Natural killer cell treated with Interleukin-12 subunit alpha and Interleukin-12 subunit beta and Interleukin-15 and Interleukin-18, amount 100 ng/mL, for 72 hours (primary cell): ENCODE results near the gene C17orf67. TPM values are rescaled to one million over a fixed set of nuclear protein-coding genes. Genes with fewer than 3 reads are reported as not detected.

Experiments
- ATAC-seq, 2 donors: fragments of 150-1000 bp; cut with Tn5 transposase in 1 of 2; sonication (Bioruptor Pico), chemical (Tn5 transposase) in 1 of 2; 2 replicates each; pipeline ENCODE4 v1.10.0; 2021
- DNase-seq: peaks from one replicate; pipeline ENCODE4 v3.0.0; 2022; ENCODE audit warnings: low spot score
- H3K27ac Mint-ChIP-seq, 2 donors: 1 replicate in 1 of 2; 2 replicates in 1 of 2; pipeline ENCODE4 v1.8.0; 2022; ENCODE audit warnings: mixed read lengths in 2 of 2, mild to moderate bottlenecking in 1 of 2, moderate library complexity in 1 of 2
- H3K27me3 Mint-ChIP-seq, 2 donors: 1 replicate in 1 of 2; 2 replicates in 1 of 2; pipeline ENCODE4 v1.8.0; 2022; ENCODE audit warnings: mixed read lengths in 2 of 2
- H3K36me3 Mint-ChIP-seq: one replicate; pipeline ENCODE4 v1.8.0; 2022; ENCODE audit warnings: mixed read lengths
- H3K4me1 Mint-ChIP-seq, 2 donors: 1 replicate in 1 of 2; 2 replicates in 1 of 2; pipeline ENCODE4 v1.8.0; 2022; ENCODE audit warnings: low read depth in 2 of 2, mixed read lengths in 2 of 2, mild to moderate bottlenecking in 1 of 2
- H3K4me3 Mint-ChIP-seq: one replicate; pipeline ENCODE4 v1.8.0; 2022; ENCODE audit warnings: mixed read lengths
- H3K9me3 Mint-ChIP-seq: 2 replicates; pipeline ENCODE4 v1.8.0; 2022; ENCODE audit warnings: mixed read lengths
- total RNA-seq, 2 donors: library from RNA; stranded (reverse); gene quantifications; one replicate each; pipeline ENCODE4 v1.2.3, GENCODE V29; 2022

The C17orf67 gene
- total RNA-seq, 2 donors from 2014 or later = 1.9 to 4.7 TPM

GRCh38 chr17:56786989-56787482, 46.7 kb downstream of the C17orf67 start:
- ATAC-seq (peak; percentile 96 to 98), DNase-seq (peak; percentile 69)
- Mint-ChIP-seq H3K9me3 (no peaks in the 10 kb centered on the region), H3K36me3 (peaks cover 2% of the 10 kb centered on the region), H3K27ac (peak overlapping the region; percentile 65 to 87), H3K4me1 (peaks cover 21 to 28% of the 10 kb centered on the region in 2 donors), H3K27me3 (peaks cover 9 to 27% of the 10 kb centered on the region in 2 donors), H3K4me3 (peak overlapping the region; percentile 54)

DNA sequence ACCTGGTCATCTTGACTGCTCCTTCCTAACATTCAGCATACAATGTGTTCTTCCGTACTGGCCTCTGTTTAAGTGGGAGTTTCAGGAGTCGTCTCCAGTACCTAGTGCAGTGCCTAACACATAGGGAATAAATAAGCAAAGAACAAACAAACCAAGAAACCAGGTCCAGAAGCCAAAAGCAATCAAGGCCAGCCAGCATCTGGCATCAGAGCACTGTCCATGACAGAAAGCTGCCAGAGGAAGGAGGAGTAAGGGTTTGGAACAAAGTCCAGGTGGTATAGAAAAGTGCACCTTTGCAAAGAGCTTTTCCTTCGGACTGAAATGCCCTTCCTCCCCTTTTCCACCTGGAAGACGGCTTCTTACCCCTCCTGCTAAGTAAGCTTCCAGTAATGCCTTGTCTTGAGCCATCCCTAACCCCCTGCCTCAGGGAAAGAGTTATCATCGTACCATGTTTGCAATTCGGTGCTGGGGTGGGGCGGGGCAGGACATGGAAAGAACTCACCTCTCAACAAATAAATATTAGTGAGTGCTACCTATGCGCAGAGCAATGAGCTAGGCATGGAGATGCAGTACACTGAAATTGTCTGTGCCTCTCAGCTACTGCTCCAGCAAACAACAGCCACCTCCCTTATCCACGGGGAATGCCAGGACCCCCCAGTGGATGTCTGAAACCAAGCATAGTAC, 47.6 kb downstream of the C17orf67 start:
- H3K4me3 Mint-ChIP-seq = no peak overlapping the region
- no peak for DNase-seq

DNA sequence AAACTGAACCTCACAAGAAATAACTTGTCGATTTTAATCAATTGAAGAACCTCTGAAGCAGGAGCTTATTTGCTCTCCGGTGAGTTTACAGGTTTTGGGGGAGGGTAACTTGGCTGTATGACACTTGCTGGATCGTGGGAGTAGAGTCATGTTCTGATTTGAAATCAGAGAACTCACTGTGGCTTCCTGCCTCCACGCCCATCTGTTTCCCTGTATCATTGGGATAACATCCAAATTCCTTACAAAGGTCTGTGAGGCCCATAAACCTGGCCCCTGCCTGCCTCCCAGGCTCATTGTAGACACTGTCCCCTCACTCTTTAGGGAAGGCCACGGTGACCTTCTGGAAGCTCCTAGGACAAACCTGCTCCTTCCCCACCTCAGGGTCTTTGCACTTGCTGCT, 48.3 kb downstream of the C17orf67 start:
- ATAC-seq (no peak), DNase-seq (no peak)
- H3K9me3 Mint-ChIP-seq = no peaks in the 10 kb centered on the region
- H3K4me1 Mint-ChIP-seq = peaks cover 22 to 30% of the 10 kb centered on the region in 2 donors
- H3K27ac Mint-ChIP-seq = peak overlapping the region in 1 of 2 donors; percentile 32
- no peak overlapping the region for H3K4me3 Mint-ChIP-seq
- H3K27me3 Mint-ChIP-seq = peaks cover 14 to 34% of the 10 kb centered on the region in 2 donors
- no peaks in the 10 kb centered on the region for H3K36me3 Mint-ChIP-seq

More for the DNA sequence above, 47.6 kb downstream of the C17orf67 start:
- ATAC-seq = no peak
- Mint-ChIP-seq H3K27me3 (peaks cover 14 to 32% of the 10 kb centered on the region in 2 donors), H3K4me1 (peaks cover 20 to 27% of the 10 kb centered on the region in 2 donors), H3K9me3 (no peaks in the 10 kb centered on the region), H3K36me3 (no peaks in the 10 kb centered on the region), H3K27ac (peak overlapping the region; percentile 65 to 87)

DNA sequence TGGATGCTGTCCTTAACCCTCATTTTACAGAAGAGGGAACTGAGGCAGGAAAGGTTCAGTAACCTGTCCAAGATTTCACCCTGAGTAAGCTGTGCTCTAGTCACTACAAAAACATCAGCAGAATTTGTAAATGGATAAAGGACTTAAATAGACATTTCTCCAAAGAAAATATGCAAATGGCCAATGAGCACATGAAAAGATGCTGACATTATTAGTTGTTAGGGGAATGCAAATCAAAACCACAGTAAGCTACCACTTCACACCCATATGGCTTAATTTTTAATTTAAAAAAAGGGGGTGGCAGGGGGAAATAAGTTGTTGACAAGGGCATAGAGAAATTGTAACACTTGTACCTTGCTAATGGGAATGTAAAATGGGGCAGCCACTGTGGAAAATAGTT, 51.4 kb downstream of the C17orf67 start:
- Mint-ChIP-seq H3K4me1 (peaks cover 22 to 39% of the 10 kb centered on the region in 2 donors), H3K27ac (no peak overlapping the region), H3K9me3 (no peaks in the 10 kb centered on the region), H3K27me3 (peaks cover 43 to 49% of the 10 kb centered on the region in 2 donors), H3K4me3 (no peak overlapping the region), H3K36me3 (no peaks in the 10 kb centered on the region)
- ATAC-seq (no peak), DNase-seq (no peak)

DNA sequence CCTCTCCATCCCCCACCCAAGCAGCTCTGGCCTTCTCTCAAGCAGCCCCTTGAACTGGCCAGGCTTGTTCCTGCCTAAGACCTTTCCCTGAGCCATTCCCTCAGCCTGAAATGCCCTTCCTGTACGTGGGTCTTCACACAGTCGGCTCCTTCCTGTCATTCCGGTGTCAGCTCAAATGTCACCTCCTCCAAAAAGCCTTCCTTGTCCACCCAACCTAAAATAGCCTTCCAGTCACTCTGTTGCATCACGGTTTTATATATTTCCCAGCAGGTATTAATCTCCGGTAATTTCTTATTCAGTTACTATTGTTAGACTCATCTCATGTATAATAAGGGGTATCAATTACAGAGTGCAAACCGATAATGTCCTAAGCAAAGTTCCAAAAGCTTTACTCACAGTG, 51.8 kb downstream of the C17orf67 start:
- peaks cover 47 to 52% of the 10 kb centered on the region in 2 donors for H3K27me3 Mint-ChIP-seq
- H3K9me3 Mint-ChIP-seq = no peaks in the 10 kb centered on the region
- H3K4me3 Mint-ChIP-seq = no peak overlapping the region
- H3K27ac Mint-ChIP-seq = no peak overlapping the region
- no peaks in the 10 kb centered on the region for H3K36me3 Mint-ChIP-seq
- ATAC-seq (no peak), DNase-seq (no peak)
- peaks cover 18 to 35% of the 10 kb centered on the region in 2 donors for H3K4me1 Mint-ChIP-seq

DNA sequence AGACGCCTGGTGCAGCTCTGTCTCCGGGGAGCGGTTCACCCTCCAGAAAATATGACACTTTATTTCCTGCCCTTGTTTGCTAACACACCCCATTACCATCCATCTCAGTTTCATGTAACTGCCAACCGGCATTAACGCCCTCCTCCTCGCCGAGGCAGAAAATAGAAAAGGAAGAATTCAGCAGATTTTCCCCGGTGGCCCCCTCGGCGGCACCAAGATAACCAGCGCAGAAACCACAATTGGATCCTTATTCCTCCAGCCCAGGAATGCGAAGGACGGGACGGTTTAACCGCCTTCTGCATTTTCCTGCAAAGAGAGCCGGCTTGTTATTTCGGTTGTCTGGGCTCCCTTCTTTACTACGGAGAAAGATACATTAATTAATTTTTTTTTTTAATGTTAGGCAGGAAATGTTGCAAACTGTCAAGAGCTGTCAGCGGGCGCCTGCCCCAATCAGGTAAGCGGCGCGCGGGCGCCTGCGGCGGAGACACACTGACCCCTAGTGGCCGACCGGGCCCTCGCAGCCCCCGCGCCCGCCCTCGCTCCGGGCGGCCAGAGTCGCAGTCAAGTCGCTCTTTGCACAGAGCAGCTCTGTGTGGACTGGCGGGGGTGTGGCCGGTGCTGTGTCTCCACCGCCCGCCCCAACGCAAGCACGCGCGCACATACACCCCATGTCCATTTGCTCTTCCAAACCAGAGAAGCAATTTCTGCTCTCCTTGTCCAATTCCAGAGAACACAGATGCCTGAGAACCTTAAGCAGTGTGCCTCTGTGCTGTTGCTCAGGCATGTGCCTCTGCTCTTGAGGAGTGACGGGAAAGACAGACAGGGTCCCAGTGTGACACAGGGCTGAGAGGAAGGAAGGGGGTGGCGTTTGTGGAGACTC, 53.6 kb downstream of the C17orf67 start:
- H3K27ac Mint-ChIP-seq = peak overlapping the region in 1 of 2 donors; percentile 13
- peak overlapping the region; percentile 83 for H3K4me3 Mint-ChIP-seq
- peak; percentile 96 to 99 for ATAC-seq
- H3K9me3 Mint-ChIP-seq = no peaks in the 10 kb centered on the region
- peaks cover 9 to 22% of the 10 kb centered on the region in 2 donors for H3K4me1 Mint-ChIP-seq
- peak; percentile 85 for DNase-seq
- H3K27me3 Mint-ChIP-seq = peaks cover 47 to 57% of the 10 kb centered on the region in 2 donors
- H3K36me3 Mint-ChIP-seq = no peaks in the 10 kb centered on the region

DNA sequence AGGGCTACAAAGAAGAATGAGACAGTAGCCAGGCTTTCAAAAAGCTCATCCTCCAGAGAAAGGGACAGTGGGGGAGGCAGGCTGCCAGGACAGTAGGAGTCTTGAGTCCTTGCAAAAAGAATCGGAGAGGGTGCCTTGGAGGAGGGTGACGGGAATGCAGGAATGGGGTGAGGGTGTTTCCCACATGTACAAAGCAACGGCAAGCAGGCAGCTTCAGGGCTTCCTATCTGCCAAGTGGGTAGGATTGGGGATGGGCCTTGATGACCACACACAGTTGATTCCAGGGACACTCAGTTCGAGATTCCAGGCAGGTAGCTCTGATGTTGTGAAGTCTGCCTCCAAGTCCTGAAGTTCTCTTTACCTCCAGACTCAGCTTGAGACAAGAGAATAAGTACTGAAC, 54.4 kb downstream of the C17orf67 start:
- Mint-ChIP-seq H3K9me3 (no peaks in the 10 kb centered on the region), H3K4me3 (peak overlapping the region; percentile 83), H3K36me3 (no peaks in the 10 kb centered on the region), H3K27ac (peak overlapping the region in 1 of 2 donors; percentile 13), H3K27me3 (peaks cover 47 to 57% of the 10 kb centered on the region in 2 donors), H3K4me1 (peaks cover 9 to 20% of the 10 kb centered on the region in 2 donors)
- ATAC-seq = no peak
- no peak for DNase-seq

DNA sequence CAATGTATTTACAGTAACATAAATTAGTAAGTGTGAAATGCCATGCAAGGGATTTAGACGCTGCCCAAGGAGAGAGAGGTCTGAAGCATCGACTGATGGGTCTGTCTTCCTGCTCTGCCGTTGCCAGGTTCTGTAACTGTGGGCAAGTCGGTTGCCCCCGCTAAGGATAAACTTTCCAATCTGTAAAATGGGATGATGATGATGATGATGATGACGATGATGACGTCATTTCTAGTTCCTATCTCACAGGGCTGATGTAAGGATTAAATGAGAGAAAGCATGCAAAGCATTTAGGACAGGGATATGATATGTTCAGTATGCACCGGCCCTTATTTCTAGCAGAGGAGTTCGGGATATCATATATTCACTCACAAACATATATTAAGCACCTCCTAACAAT, 54.8 kb downstream of the C17orf67 start:
- H3K27me3 Mint-ChIP-seq = peaks cover 45 to 57% of the 10 kb centered on the region in 2 donors
- DNase-seq = no peak
- H3K4me3 Mint-ChIP-seq = peak overlapping the region; percentile 83
- ATAC-seq = no peak
- H3K4me1 Mint-ChIP-seq = peaks cover 9 to 20% of the 10 kb centered on the region in 2 donors
- no peaks in the 10 kb centered on the region for H3K36me3 Mint-ChIP-seq
- no peak overlapping the region for H3K27ac Mint-ChIP-seq
- H3K9me3 Mint-ChIP-seq = no peaks in the 10 kb centered on the region

DNA sequence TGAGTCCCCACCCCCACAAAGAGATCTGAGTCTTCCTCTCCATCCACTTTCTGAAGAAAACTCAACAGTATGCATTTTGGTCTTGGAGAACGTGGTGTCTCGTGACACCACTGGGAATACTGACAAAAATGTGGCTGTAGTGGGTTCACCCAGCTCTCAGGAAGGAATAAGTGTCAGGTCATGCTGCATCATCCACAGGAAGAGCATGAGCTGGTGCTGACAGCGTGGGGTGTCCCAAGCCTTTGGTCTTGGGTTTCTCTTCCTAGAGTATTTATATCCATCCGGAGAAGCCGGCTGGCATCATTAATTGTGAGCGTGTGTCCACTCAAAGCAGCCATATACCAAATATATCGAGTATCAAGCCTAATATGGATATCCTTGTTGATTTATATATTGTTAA, 55.9 kb downstream of the C17orf67 start:
- peaks cover 43 to 61% of the 10 kb centered on the region in 2 donors for H3K27me3 Mint-ChIP-seq
- H3K4me3 Mint-ChIP-seq = no peak overlapping the region
- H3K27ac Mint-ChIP-seq = no peak overlapping the region
- DNase-seq (no peak), ATAC-seq (no peak)
- H3K9me3 Mint-ChIP-seq = no peaks in the 10 kb centered on the region
- H3K36me3 Mint-ChIP-seq = no peaks in the 10 kb centered on the region
- H3K4me1 Mint-ChIP-seq = peaks cover 9 to 20% of the 10 kb centered on the region in 2 donors

GRCh38 chr17:56774650-56775049, 59.1 kb downstream of the C17orf67 start:
- no peaks in the 10 kb centered on the region for H3K9me3 Mint-ChIP-seq
- ATAC-seq = no peak
- H3K27ac Mint-ChIP-seq = no peak overlapping the region
- peaks cover 3 to 10% of the 10 kb centered on the region in 2 donors for H3K4me1 Mint-ChIP-seq
- no peak for DNase-seq
- no peaks in the 10 kb centered on the region for H3K36me3 Mint-ChIP-seq
- no peak overlapping the region for H3K4me3 Mint-ChIP-seq
- H3K27me3 Mint-ChIP-seq = peaks cover 27 to 42% of the 10 kb centered on the region in 2 donors

GRCh38 chr17:56773124-56773523, 60.6 kb downstream of the C17orf67 start:
- DNase-seq (no peak), ATAC-seq (no peak)
- Mint-ChIP-seq H3K4me1 (no peaks in the 10 kb centered on the region), H3K36me3 (no peaks in the 10 kb centered on the region), H3K27ac (no peak overlapping the region), H3K9me3 (no peaks in the 10 kb centered on the region), H3K4me3 (no peak overlapping the region), H3K27me3 (peaks cover 14 to 27% of the 10 kb centered on the region in 2 donors)

DNA sequence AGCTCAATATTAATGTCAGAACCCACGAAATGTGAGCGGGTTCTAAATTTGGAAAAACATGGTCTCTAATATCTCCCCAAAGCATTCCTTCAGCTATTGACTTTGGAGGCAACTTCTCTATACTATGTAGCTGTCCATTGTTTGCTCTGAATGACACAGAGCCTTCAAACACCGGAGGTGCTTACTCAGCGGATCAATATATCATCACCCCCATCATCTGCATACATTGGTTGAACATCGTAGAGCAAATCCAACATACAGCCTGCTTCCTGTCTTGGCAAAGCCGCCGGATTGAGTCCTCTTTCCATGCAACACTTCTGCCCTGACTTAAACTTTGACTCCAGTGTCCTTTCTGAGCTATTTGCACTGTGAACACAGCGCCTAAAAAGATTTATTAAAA, 61.3 kb downstream of the C17orf67 start:
- no peaks in the 10 kb centered on the region for H3K36me3 Mint-ChIP-seq
- DNase-seq = no peak
- no peak for ATAC-seq
- no peak overlapping the region for H3K27ac Mint-ChIP-seq
- peaks cover 11 to 20% of the 10 kb centered on the region in 2 donors for H3K27me3 Mint-ChIP-seq
- H3K4me1 Mint-ChIP-seq = no peaks in the 10 kb centered on the region
- H3K9me3 Mint-ChIP-seq = no peaks in the 10 kb centered on the region
- H3K4me3 Mint-ChIP-seq = no peak overlapping the region

DNA sequence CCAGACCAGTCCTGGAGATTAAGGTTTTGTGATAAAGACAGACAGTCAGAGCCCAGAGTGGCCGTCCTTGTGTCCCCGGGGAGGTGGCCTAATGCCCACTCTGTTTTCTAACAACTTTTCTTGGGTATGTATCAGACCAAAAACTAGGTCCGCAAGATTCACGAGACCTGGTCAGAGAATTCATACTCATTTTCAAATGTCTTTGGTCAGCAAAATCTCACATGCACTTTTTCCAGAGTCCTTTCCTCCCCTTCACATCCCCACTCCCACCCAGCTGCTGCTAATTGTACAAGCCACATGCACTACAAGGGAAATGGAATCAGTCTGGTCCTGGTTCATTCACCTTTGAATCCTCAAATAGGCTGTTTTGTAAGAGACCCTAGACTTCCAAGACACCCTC, 61.7 kb downstream of the C17orf67 start:
- H3K4me3 Mint-ChIP-seq = no peak overlapping the region

GRCh38 chr17:56771563-56771962, 62.2 kb downstream of the C17orf67 start:
- ATAC-seq (no peak), DNase-seq (no peak)
- Mint-ChIP-seq H3K9me3 (no peaks in the 10 kb centered on the region), H3K27me3 (peaks cover 3 to 11% of the 10 kb centered on the region in 2 donors), H3K27ac (no peak overlapping the region), H3K36me3 (no peaks in the 10 kb centered on the region), H3K4me3 (no peak overlapping the region), H3K4me1 (no peaks in the 10 kb centered on the region)

More for the DNA sequence above, 61.7 kb downstream of the C17orf67 start:
- H3K27me3 Mint-ChIP-seq = peaks cover 6 to 15% of the 10 kb centered on the region in 2 donors
- no peak for DNase-seq
- no peaks in the 10 kb centered on the region for H3K4me1 Mint-ChIP-seq
- H3K27ac Mint-ChIP-seq = no peak overlapping the region
- no peak for ATAC-seq
- no peaks in the 10 kb centered on the region for H3K36me3 Mint-ChIP-seq
- no peaks in the 10 kb centered on the region for H3K9me3 Mint-ChIP-seq
